ENCODE data around the gene CDK14.

- TF ChIP-seq E2F5 (CRISPR knock-in tag; IDR thresholded peaks at IDR 0.05): no peak
- TF ChIP-seq, protein P1, sequence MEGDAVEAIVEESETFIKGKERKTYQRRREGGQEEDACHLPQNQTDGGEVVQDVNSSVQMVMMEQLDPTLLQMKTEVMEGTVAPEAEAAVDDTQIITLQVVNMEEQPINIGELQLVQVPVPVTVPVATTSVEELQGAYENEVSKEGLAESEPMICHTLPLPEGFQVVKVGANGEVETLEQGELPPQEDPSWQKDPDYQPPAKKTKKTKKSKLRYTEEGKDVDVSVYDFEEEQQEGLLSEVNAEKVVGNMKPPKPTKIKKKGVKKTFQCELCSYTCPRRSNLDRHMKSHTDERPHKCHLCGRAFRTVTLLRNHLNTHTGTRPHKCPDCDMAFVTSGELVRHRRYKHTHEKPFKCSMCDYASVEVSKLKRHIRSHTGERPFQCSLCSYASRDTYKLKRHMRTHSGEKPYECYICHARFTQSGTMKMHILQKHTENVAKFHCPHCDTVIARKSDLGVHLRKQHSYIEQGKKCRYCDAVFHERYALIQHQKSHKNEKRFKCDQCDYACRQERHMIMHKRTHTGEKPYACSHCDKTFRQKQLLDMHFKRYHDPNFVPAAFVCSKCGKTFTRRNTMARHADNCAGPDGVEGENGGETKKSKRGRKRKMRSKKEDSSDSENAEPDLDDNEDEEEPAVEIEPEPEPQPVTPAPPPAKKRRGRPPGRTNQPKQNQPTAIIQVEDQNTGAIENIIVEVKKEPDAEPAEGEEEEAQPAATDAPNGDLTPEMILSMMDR (IDR thresholded peaks at IDR 0.05): no peak
- no peak for TF ChIP-seq ATF2 (CRISPR knock-in tag; IDR thresholded peaks at IDR 0.05; ENCODE audit: borderline replicate concordance, low read depth)
- no peak for TF ChIP-seq ELF4 (CRISPR knock-in tag; IDR thresholded peaks at IDR 0.05; ENCODE audit: low read depth)
- TF ChIP-seq, protein P2, sequence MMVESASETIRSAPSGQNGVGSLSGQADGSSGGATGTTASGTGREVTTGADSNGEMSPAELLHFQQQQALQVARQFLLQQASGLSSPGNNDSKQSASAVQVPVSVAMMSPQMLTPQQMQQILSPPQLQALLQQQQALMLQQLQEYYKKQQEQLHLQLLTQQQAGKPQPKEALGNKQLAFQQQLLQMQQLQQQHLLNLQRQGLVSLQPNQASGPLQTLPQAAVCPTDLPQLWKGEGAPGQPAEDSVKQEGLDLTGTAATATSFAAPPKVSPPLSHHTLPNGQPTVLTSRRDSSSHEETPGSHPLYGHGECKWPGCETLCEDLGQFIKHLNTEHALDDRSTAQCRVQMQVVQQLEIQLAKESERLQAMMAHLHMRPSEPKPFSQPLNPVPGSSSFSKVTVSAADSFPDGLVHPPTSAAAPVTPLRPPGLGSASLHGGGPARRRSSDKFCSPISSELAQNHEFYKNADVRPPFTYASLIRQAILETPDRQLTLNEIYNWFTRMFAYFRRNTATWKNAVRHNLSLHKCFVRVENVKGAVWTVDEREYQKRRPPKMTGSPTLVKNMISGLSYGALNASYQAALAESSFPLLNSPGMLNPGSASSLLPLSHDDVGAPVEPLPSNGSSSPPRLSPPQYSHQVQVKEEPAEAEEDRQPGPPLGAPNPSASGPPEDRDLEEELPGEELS (CRISPR knock-in tag; IDR thresholded peaks at IDR 0.05): no peak
- no peak for TF ChIP-seq ATF3 (CRISPR knock-in tag; conservative IDR thresholded peaks at IDR 0.05)
- no peak for TF ChIP-seq NFYB (CRISPR knock-in tag; conservative IDR thresholded peaks at IDR 0.05; ENCODE audit: low read depth)
- TF ChIP-seq NR3C1 (CRISPR knock-in tag; conservative IDR thresholded peaks at IDR 0.05; ENCODE audit: low read depth): no peak
- TF ChIP-seq TP53 (CRISPR knock-in tag; IDR thresholded peaks at IDR 0.05): no peak
- TF ChIP-seq KAT7 (CRISPR knock-in tag; IDR thresholded peaks at IDR 0.05; ENCODE audit: borderline replicate concordance): no peak
- TF ChIP-seq, protein P3, sequence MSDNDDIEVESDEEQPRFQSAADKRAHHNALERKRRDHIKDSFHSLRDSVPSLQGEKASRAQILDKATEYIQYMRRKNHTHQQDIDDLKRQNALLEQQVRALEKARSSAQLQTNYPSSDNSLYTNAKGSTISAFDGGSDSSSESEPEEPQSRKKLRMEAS (CRISPR knock-in tag; IDR thresholded peaks at IDR 0.05): no peak
- TF ChIP-seq MLX (CRISPR knock-in tag; IDR thresholded peaks at IDR 0.05): no peak
Observed at GRCh38 chr7:91041901-91042484, 445.9 kb downstream of the CDK14 start.
